ENCODE measurements around the gene SLC22A8.
A peak's percentile ranks its signal among the peaks of the same experiment; 100 is the strongest.
"Not testable (repeated sequence)": the region's sequence is repeated elsewhere in the genome, so short reads cannot be mapped to it uniquely, and the experiment has no call there.

Gene SLC22A8

DNA sequence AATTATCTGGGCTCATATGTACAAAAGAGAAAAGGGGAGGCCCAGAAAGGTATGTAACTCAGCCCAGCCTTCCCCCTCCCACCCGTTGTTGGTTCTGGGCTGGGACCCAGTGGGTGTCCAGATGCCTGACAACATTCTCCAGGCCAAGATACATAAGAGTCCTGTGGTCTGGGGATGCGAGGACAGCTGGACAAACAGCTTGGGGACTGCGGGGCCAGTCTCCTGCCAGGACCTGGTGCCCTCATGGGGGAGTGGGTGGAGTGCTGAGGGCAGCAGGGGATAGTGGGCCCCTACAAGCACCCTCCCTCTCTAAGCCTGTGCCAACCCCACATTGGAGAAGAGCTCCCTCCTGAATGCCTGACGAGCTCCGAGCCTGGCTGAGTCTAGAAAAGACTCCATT lies 27.4 kb downstream of the SLC22A8 start:
- DNase-seq (ENCODE audit: low spot score): no peak

DNA sequence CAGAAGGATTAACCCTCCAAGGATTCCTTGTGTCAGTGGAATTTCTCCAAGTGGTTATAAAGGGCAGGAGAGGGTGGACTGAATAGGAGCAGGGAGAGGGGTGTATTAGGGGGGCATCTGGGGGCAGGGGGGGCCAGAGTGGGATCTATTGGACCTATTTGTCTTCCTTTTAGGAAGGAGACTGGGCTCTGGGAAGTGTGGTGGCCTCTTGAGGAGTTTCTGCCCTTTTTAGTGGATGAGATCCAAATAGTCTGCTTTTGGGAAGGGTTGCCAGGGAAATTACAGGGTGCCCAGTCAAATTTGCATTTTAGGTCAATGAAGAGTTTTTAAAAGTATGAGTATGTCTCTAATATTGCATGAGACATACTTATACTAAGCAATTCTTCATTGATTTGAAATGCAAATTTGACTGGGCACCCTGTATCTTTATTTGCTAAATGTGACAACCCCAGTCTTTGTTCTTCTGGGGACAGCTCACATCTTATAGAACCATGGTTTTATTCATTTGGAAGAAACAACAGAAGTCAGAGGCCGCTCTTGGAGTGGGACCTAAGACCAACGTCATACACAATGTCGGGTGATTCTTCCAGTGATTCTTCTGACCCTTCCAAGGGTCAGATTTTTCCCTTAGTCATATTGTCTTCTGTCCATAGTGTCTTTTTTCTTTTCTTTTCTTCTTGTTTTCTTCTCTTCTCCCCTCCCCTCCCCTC lies 30.4 kb downstream of the SLC22A8 start:
- no peak for DNase-seq (ENCODE audit: low spot score)

DNA sequence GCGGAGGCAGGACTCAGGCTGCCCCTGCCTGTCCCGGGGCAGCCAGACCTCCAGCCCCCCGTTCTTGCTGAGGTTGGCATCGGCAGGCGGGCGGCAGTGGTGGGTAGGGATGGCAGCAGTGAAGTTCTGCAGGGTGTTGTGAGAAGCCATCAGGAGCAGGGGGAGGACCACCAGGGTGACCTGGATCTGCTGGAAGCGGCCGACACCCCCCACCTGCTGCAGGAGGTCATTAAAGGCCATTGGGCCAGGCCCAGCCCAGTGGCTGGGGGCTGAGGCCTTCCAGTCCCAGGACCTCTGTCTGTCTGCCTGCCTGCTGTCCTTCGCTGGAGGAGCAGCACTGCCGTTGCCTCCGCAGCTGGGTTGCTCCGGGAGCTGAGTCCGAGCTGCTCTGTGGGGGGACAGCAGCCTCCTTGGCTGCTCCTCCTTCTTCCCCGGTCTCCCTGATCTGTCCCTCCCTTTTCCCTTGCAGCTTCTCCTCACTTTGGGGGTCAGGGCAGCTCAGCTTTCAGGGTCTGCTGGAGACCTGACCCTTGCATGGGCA lies 31.1 kb downstream of the SLC22A8 start, which contains the start of gene SLC22A6:
Gene SLC22A6, minus strand, starts transcription at position 517 of the 541 bp plus-strand sequence. Its CDS starts 277 bp downstream, at position 240.
- no peak for DNase-seq (ENCODE audit: low spot score)

DNA sequence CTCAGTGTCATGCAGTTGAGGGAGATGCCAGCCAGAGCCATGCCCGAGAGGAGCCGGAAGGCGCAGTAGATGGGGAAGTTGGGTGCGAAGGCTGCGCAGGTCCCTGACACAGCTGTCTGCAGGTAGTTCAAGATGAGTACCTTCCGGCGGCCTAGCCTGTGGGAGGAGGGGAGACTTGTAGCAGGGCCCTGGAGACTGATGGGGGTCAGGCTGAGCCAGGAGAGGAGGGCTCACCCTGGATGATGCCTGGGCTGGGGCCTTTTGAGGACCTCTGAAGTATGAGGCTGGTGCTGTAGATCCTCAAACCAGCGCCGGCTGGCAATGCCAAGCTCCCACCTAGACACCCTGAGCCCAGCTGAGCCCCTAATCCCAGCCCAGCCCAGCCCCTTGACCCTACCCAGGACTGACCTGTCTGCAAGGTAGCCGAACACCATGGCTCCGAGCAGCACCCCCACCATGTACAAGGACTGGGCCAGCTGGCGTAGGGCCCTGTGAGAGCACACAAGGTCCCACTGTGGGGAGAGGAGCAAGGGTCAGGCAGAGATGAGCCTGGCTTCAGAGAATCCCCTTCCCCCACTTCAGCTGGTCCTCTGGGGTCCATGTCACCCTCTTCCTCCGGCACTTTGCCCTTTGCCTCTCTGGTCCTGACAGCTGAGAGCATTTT lies 32.0 kb downstream of the SLC22A8 start:
- DNase-seq (ENCODE audit: low spot score): no peak

DNA sequence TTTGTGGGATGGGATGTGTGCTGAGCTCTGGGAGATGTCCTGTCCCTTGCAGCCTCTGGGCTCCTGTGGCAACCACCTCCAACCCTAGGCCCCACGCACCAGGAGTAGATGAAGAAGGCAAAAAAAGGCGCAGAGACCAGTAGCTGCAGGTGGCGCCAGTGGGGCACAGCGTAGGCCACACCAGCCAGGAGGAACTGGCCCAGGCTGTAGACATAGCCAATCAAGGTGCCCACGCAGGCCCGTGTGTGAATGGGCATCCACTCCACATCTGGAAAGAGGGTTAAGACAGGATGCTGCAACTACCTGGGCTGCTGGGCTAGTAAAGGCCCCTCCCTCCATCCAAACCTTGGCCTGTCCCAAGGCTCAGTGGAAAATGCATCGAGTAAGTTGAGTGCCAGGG lies 33.9 kb downstream of the SLC22A8 start:
- peak; percentile 58 for DNase-seq (ENCODE audit: low spot score)

DNA sequence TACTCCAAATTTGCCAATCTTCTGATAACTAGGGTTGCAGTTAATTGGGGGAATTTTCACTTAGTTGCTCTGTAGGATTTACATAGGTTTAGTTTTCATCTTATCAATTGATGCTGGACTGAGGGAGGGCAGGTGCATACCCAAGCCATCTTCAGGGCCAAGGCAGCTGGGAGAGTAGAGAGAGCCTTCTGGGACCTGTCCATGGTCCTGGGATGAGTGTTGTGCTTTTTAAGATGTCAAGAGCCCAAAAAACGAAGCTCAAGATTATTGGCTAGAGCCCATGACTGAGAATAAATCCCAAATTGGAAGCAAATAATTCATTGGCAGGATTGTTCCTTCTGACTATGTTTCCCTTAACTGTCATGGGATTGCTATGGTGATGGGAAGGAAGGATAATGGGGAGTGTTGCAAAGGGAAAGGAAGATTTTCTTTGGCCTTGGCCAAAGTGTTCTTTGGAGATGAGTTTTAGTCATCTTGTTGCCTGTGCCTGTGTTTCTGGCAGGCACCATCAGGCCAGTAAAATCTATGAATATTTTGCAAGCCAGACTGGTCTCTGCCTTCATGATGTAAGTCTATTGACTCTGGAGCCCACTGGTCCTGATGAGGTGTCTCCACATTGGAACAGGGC lies 35.4 kb downstream of the SLC22A8 start:
- peak; percentile 71 for DNase-seq (ENCODE audit: low spot score)

DNA sequence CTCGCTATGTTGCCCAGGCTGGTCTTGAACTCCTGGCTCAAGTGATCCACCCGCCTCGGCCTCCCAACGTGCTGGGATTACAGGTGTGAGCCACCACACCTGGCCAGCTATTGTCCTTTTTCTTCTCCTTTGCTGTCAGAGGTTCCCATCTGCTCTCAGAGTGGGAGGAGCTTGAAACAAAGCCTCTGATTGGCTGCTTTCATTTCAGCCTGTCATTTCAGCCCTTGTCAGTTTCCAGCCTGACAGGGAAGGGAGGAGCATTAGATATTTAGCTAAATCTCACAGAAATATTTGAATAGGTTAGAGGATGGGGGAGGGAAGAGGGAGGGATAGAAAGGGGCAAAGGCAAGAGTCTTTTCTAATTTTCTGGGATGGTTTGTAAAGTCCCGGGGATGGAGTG lies 39.5 kb downstream of the SLC22A8 start:
- DNase-seq (ENCODE audit: low spot score): no peak

DNA sequence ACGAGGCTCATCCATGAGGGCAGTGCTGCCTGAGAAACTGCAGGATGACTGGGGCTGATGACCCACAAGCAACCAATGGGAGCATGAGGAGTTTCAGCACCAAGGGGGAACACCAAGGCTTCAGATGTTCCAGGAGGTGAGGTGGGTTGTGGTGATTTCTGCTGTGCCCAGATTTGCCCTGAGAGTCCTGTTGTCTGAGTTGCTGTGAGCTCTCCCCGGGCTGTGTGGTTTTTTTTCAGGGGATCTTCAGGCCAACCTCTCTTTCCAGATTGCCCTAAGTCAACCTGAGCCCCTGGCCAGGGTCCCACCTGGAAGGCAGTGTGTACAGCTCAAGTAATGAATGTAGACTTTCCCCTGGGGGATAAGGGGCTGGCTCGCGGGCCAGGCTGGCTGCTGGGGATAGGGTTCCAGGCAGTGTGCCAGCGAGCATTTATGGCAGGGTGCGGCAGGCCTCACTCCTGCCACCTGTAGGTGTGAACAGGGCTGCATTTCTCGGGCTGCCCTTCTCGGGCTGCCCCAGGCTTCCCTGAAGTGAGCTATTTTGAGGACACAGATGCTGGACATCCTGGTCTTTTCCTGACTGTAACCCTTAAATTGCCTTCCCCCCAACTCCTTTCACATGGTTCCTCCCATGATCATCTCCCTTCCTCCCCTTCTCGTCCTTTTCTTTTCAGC lies 40.7 kb downstream of the SLC22A8 start:
- DNase-seq (ENCODE audit: low spot score): peak; percentile 76

DNA sequence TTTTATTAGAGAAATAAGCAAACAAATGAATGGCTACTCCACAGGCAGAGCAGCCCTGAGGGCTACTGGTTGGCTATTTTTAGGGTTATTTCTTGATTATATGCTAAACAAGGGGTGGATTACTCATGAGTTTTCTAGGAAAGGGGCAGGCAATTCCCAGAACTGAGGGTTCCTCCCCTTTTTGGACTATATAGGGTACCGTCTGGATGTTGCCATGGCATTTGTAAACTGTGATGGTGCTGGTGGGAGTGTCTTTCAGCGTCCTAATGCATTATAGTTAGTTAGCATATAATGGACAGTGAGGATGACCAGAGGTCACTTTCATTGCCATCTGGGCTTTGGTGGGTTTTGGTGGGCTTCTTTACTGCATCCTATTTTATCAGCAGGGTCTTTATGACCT lies 50.1 kb downstream of the SLC22A8 start:
- no peak for DNase-seq (ENCODE audit: low spot score)

DNA sequence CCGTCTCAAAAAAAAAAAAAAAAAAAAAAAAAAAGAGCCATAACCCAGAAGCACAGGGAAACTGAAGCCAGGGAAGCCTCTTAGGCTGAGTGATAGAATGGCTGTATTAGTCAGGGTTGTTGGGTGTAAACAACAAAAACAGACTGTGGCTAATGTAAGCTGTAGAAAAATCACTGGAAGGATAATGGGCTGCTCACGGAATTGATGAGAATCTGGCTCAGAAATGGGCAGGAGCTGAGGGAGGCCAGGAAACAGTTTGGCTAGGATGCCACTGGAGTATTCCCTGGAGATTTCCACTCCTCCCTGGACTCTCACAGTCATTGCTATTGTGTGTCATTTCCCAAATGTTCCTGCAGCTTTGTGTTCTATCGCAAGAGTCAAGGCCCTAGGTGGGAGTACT lies 53.2 kb downstream of the SLC22A8 start:
- DNase-seq (ENCODE audit: low spot score): no peak

DNA sequence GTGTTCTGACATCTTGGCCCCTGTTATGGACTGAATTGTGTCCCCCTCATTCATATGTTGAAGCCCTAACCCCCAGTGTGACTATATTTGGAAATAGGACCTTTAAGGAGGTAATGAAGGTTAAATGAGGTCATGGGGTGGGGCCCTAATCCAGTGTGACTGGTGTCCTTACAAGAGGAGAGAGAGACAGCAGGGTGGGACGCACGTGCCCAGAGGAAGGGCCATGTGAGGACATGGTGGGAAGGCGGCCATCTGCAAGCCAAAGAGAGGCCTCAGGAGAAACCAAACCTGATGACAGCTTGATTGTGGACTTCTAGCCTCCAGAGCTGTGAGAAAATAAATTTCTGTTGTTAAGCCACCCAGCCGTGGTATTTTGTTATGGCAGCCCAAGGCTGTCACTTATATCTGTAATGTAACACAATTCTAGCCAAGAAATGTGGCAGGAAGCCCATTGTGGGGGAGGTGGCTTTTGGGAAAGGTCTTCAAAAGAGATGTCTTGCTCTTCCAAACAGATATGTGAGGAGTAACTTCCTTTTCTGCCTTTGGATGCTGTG lies 54.5 kb downstream of the SLC22A8 start:
- no peak for DNase-seq (ENCODE audit: low spot score)

DNA sequence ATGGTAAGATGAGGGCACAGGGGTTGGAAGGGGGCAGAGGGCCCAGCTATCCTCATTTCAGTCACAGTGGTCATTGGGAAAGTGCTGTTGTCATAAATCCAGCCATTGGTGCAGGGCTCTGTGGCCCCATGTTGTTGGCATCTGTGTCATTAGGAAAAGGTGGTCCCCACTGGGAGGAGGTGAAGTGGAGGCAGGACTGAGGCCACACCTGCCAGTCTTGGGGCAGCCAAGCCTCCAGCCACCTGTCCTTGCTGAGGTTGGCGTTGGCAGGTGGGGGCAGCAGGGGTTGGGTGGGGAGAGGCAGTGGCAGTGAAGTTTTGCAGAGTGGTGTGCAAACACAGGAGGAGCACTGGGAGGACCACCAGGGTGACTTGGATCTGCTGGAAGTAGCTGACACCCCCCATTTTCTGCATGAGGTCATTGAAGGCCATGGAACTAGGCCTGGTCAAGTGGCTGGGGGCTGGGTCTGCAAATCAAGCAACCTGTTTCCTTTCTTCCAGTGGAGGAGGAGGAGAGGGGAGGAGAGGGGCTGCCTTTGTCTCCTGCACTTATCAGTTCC lies 56.1 kb downstream of the SLC22A8 start:
- no peak for DNase-seq (ENCODE audit: low spot score)

DNA sequence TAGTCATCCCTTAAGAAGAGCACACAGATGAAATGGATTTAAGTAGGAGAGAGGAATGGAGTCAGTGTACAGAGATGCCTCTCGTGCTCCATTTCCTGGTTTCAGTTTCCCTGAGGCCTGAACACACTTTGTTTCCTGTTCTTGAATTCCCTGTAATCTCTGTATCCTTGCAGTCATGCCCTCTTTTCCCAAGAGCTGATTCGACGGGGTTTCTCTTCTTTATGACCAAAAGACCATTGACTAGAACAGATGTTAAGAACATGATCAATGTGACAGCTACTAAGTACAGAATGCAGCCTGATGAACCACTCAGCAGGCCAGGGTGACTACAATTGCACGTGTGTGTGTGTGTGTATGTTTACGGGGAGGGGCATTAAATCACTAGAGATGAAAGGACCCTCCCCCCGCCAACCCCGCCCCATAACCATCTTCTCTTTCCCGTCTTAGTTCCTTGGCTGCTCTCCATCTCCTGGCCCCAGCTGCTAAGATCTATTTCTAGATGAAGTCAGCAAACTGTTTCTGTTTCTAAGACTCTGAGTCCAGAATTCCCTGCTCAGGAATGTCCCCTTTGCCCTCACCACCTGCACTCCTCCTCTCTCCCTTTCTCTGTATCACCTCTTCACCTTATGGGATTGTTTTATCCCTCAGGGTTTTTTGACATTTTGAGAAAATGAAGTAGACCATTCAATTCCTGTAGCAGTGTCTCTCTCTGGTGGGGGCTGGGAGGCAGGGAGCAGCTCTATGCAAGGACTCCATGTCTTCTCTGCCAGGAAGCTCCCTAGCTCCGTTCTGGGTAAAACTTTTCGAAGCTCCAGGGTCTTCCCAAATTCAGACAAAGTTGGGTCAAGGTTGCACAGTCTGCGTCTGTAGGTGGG lies 56.9 kb downstream of the SLC22A8 start:
- no peak for DNase-seq (ENCODE audit: low spot score)

DNA sequence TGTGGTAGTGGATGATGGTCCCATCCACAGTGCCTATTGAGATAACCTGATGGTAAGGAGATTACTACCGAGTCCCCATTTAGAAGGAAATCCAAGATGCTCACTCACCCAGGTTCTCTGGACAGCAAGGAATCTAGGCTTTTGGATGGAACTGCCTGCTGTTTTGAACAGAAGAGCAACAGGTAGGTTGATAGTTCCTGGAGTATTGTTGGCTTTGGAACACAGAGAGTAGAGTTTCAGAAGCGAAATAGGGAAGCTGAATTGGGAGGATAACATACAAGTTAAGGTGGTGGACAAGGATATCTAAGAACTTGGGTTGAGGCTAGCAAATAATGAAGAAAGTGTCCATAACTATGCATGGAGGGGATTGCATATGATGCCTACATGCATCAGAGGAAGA lies 58.5 kb downstream of the SLC22A8 start:
- DNase-seq (ENCODE audit: low spot score): no peak

DNA sequence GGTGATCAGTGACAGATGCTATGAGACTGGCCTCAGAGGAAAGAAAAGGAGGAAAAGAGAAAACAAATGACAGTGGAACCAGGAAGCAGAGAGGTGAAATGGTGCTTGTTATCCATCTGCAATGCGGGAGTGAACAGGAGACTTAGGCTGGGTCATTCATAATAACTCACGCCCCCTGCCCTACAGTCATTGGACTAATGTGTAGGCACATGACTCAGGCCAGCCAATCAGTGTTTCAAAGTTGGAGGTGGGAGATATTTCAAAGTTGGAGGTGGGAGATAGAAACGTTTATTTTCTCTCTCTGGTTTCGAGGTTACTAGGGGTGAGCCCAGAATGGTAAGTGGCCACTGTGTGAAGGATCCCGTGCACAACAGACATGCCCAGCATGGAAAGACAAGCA lies 61.2 kb downstream of the SLC22A8 start:
- DNase-seq (ENCODE audit: low spot score): no peak

DNA sequence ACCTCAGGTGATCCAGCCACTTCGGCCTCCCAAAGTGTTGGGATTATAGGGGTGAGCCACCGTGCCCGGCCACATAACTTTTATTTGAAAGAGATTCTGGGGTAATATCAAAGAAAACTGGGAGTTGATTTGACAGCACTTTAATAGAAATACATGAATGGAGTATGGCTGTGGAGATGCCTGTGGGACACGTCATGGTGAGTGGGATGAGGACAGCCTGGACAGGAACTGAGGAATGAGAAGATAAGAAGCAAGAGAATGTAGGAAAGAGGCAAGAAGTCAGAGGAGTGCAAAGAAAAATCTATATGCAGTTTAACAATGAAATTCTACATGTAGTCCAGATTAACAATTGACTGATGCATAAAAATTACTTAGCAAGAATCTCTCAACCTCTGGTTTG lies 61.8 kb downstream of the SLC22A8 start:
- no peak for DNase-seq (ENCODE audit: low spot score)

DNA sequence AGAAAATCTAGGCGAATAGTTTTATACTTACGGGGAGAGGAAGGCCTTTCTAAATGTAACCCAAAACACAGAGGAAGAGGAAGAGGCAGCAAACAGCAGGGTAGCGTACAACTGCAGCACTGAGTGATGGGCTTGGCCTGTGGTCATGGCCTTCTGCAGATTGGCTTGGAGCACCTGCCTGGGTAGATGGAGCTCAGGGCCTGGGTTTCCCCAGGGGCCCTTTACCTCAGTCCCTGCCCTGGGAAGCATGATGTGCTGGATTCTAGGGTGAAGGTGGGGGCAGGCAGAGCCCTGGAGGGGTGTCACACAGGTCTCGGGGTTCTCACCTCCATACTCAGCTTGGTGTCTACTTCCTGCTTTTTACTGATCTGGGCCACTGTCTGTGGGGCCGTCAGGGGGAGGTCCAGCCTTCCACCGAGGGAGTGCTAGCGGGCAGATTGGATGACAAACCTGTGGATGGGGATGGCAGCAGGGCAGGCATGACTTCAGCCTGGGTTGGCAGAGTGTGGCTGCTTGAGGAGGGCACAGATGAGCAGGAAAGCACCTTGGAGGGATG lies 66.8 kb downstream of the SLC22A8 start:
- DNase-seq (ENCODE audit: low spot score): no peak

DNA sequence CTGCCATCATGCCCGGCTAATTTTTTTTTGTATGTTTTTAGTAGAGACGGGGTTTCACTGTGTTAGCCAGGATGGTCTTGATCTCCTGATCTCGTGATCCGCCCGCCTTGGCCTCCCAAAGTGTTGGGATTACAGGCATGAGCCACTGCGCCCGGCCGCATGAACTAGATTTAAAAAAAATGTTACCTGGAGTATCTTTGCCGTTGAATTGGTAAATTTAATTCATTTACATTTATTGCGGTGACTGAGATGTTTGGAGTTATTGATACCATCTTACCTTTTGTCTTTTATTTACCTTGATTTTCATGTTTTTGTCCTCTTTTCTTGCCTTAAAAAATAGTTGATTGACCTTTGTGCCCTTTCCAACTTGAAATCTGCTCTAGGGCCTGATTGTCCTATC lies 70.1 kb downstream of the SLC22A8 start:
- DNase-seq (ENCODE audit: low spot score): not testable (repeated sequence)

Measured in iPS-NIHi11 (cell line).